Left lung (tissue), 10 donors: Measurements from ENCODE around the gene CASK. TPM values are rescaled to one million over a fixed set of nuclear protein-coding genes. Genes with fewer than 3 reads are reported as not detected.

Experiments
- ATAC-seq: fragments of 200-7000 bp; cut with Tn5 transposase; one replicate; pipeline ENCODE4 v1.9.1; 2020; ENCODE audit warnings: moderate library complexity
- DNase-seq, 4 donors: peaks; one replicate each; pipeline ENCODE4 v3.0.0-alpha.2; 2013 to 2020
- H3K27ac ChIP-seq, 2 donors: fragments of 200-600 bp; sonication (generic) in 1 of 2; one replicate each; pipeline versions ENCODE4 v1.5.0 to v1.8.0; 2020 to 2021
- H3K27me3 ChIP-seq, 2 donors: fragments of 200-600 bp; sonication (generic) in 1 of 2; one replicate each; pipeline versions ENCODE4 v1.5.0 to v1.8.0; 2020 to 2021
- H3K36me3 ChIP-seq, 2 donors: fragments of 200-600 bp; sonication (generic) in 1 of 2; one replicate each; pipeline versions ENCODE4 v1.5.0 to v1.8.0; 2020 to 2021
- H3K4me1 ChIP-seq, 2 donors: fragments of 200-600 bp; one replicate each; pipeline ENCODE4 v1.8.0; 2021
- H3K4me3 ChIP-seq, 2 donors: fragments of 200-600 bp; sonication (generic) in 1 of 2; one replicate each; pipeline versions ENCODE4 v1.5.0 to v1.8.0; 2020 to 2021; ENCODE audit warnings: mild to moderate bottlenecking in 1 of 2
- H3K9me3 ChIP-seq, 2 donors: fragments of 200-600 bp; sonication (generic) in 1 of 2; one replicate each; pipeline versions ENCODE4 v1.5.0 to v1.8.0; 2020 to 2021
- CTCF ChIP-seq, 2 donors: fragments of 200-600 bp; sonication (generic) in 1 of 2; IDR thresholded peaks; one replicate each; pipeline versions ENCODE4 v1.5.0 to v1.8.0; 2021; ENCODE audit warnings: antibody characterized with exemption in 2 of 2
- intact Hi-C, 2 donors: fragments of 100-400 bp; cut with DNase I; formaldehyde crosslinking; loops; one replicate each; pipeline versions ENCODE4 v1.11.2 to v1.14.2; 2022
- polyA plus RNA-seq, 6 donors: library from polyadenylated mRNA; unstranded; fragments of 120-200 nt; gene quantifications; one replicate each; pipeline ENCODE4 v1.2.1, GENCODE V29; 2013; ENCODE audit not compliant: insufficient read length in 6 of 6
- total RNA-seq, 2 donors: library from RNA; stranded (reverse); fragmentation: NEBNext Ultra II Directional; extraction: Animal tissue kit (Norgen Biotek cat#: 25700); gene quantifications; one replicate each; pipeline ENCODE4 v1.2.1, GENCODE V29; 2021
- donor health status: DM: no; HTN: yes; CAD: no.
- donor health status: DM: no; HTN: no; CAD: no.

The CASK gene
- total and polyA plus RNA-seq, 8 donors: 48.2 to 70.7 (median 56.9) TPM

GRCh38 chrX:41634284-41634683 is 289.1 kb downstream of the CASK start:
- DNase-seq (no peak), ATAC-seq (no peak)
- Histone ChIP-seq H3K9me3 (no peaks in the 10 kb centered on the region), H3K27ac (no peak overlapping the region), H3K4me1 (no peaks in the 10 kb centered on the region), H3K36me3 (no peaks in the 10 kb centered on the region), H3K4me3 (no peak overlapping the region), H3K27me3 (peaks cover 0 to 7% of the 10 kb centered on the region in 2 donors)
- TF ChIP-seq CTCF (IDR thresholded peaks at IDR 0.05): no peak
- intact Hi-C loops: no loop called here

GRCh38 chrX:41630091-41630490 is 293.3 kb downstream of the CASK start:
- no peak overlapping the region for H3K27ac ChIP-seq
- H3K4me1 ChIP-seq: no peaks in the 10 kb centered on the region
- no peaks in the 10 kb centered on the region for H3K9me3 ChIP-seq
- intact Hi-C loops: no loop called here
- H3K36me3 ChIP-seq: peaks cover 0 to 7% of the 10 kb centered on the region in 2 donors
- H3K4me3 ChIP-seq: no peak overlapping the region
- DNase-seq (no peak), ATAC-seq (no peak)
- no peak for TF ChIP-seq CTCF (IDR thresholded peaks at IDR 0.05)
- H3K27me3 ChIP-seq: peaks cover 0 to 7% of the 10 kb centered on the region in 2 donors

- no peak overlapping the region for H3K4me3 ChIP-seq
- H3K27ac ChIP-seq: no peak overlapping the region
- no peaks in the 10 kb centered on the region for H3K4me1 ChIP-seq
- peaks cover 0 to 7% of the 10 kb centered on the region in 2 donors for H3K36me3 ChIP-seq
- intact Hi-C loops: no loop called here
- H3K27me3 ChIP-seq: peaks cover 0 to 7% of the 10 kb centered on the region in 2 donors
- no peaks in the 10 kb centered on the region for H3K9me3 ChIP-seq
- ATAC-seq (no peak), DNase-seq (no peak)
- TF ChIP-seq CTCF (IDR thresholded peaks at IDR 0.05): no peak
Observed at GRCh38 chrX:41629539-41629938, 293.8 kb downstream of the CASK start.

- ATAC-seq (peak; percentile 24), DNase-seq (no peak)
- Histone ChIP-seq H3K27me3 (no peaks in the 10 kb centered on the region), H3K27ac (no peak overlapping the region), H3K9me3 (no peaks in the 10 kb centered on the region), H3K4me3 (no peak overlapping the region), H3K36me3 (peaks cover 0 to 4% of the 10 kb centered on the region in 2 donors), H3K4me1 (no peaks in the 10 kb centered on the region)
- no peak for TF ChIP-seq CTCF (IDR thresholded peaks at IDR 0.05)
- intact Hi-C loops: no loop called here
Observed at GRCh38 chrX:41621222-41621723, 302.1 kb downstream of the CASK start.

- intact Hi-C loops: no loop called here
- no peaks in the 10 kb centered on the region for H3K27me3 ChIP-seq
- no peak for ATAC-seq
Observed at GRCh38 chrX:41619221-41619620, 304.1 kb downstream of the CASK start.

More at GRCh38 chrX:41619221-41619620, 304.1 kb downstream of the CASK start:
- no peaks in the 10 kb centered on the region for H3K9me3 ChIP-seq
- no peak overlapping the region for H3K4me3 ChIP-seq
- H3K4me1 ChIP-seq: no peaks in the 10 kb centered on the region
- DNase-seq: no peak
- no peak overlapping the region for H3K27ac ChIP-seq
- no peak for TF ChIP-seq CTCF (IDR thresholded peaks at IDR 0.05)
- no peaks in the 10 kb centered on the region for H3K36me3 ChIP-seq
